HG03521 (cell line): ENCODE data around the gene ZNF79.

Source experiments
- ATAC-seq: cut with Tn5 transposase; IDR thresholded peaks from one replicate; pipeline ENCODE4 v1.9.1; 2021; ENCODE audit warnings: mild to moderate bottlenecking, moderate library complexity; ENCODE audit not compliant: unreplicated experiment

The ZNF79 gene

GRCh38 chr9:127423476-127423933 is 677 bp upstream of the ZNF79 start:
- ATAC-seq, result no peak

- ATAC-seq, result no peak
Observed at GRCh38 chr9:127424676-127424999, 456 bp downstream of the ZNF79 start.

- no peak for ATAC-seq
Observed at GRCh38 chr9:127426756-127427155, 2.6 kb downstream of the ZNF79 start.

GRCh38 chr9:127428348-127428747 is 4.2 kb downstream of the ZNF79 start:
- no peak for ATAC-seq

- ATAC-seq, result no peak
Observed at GRCh38 chr9:127430415-127430814, 6.2 kb downstream of the ZNF79 start.

GRCh38 chr9:127437497-127438264 is 13.5 kb downstream of the ZNF79 start:
- no peak for ATAC-seq

- ATAC-seq, result no peak
Observed at GRCh38 chr9:127438394-127438793, 14.2 kb downstream of the ZNF79 start.

- ATAC-seq, result no peak
Observed at GRCh38 chr9:127444283-127444920, 20.2 kb downstream of the ZNF79 start.

GRCh38 chr9:127444921-127445850 is 21.0 kb downstream of the ZNF79 start:
- ATAC-seq, result no peak

- ATAC-seq, result no peak
Observed at GRCh38 chr9:127445851-127446712, 21.9 kb downstream of the ZNF79 start.

GRCh38 chr9:127446713-127447415 is 22.7 kb downstream of the ZNF79 start:
- no peak for ATAC-seq

GRCh38 chr9:127447416-127448111 is 23.4 kb downstream of the ZNF79 start:
- no peak for ATAC-seq

GRCh38 chr9:127448112-127448805 is 24.1 kb downstream of the ZNF79 start:
- no peak for ATAC-seq

GRCh38 chr9:127449332-127449966 is 25.3 kb downstream of the ZNF79 start:
- no peak for ATAC-seq

- ATAC-seq, result no peak
Observed at GRCh38 chr9:127450243-127450760, 26.1 kb downstream of the ZNF79 start.

- ATAC-seq, result peak; percentile 68
Observed at GRCh38 chr9:127450830-127451607, 26.8 kb downstream of the ZNF79 start, which contains the start of the genes LRSAM1 and RPL12. Gene LRSAM1 (plus strand): TSS chr9:127451510. CDS start chr9:127454528, 3,018 bp downstream. Gene RPL12 (minus strand): TSS chr9:127451406. CDS start chr9:127451317, 89 bp downstream.

GRCh38 chr9:127451608-127451857 is 27.4 kb downstream of the ZNF79 start:
- ATAC-seq, result peak; percentile 4
